COLO829 (cell line): Measurements from ENCODE around the gene CHID1.

Experiments used
- DNase-seq: peaks from one replicate; pipeline ENCODE4 v3.0.0; 2012; ENCODE audit warnings: low spot score

Gene CHID1

GRCh38 chr11:910589-911030, at the start of gene CHID1:
CHID1 (minus strand) TSS chr11:910810; CDS start chr11:904816, 5,994 bp downstream.
- DNase-seq: peak; percentile 90

DNA sequence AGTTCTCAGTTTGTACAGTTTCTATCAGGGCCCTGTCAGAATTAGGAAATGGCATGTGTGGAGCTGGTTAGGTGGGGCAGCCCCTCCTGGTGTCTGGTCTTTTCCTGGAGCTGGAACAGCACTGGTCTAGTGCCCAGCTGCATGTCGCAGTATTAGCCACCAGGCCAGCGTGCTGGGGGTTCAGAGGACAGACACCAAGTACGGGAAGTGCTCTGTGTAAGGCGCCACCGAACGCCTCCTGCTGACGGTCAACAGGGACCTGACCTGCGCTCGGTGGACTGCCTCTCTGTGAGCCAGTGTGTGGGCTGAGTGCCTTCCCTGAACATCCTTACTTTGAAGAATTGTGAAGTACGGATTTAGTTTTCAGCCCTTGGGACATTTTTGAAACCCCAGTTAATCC, 49.0 kb upstream of the CHID1 start:
- DNase-seq: no peak

DNA sequence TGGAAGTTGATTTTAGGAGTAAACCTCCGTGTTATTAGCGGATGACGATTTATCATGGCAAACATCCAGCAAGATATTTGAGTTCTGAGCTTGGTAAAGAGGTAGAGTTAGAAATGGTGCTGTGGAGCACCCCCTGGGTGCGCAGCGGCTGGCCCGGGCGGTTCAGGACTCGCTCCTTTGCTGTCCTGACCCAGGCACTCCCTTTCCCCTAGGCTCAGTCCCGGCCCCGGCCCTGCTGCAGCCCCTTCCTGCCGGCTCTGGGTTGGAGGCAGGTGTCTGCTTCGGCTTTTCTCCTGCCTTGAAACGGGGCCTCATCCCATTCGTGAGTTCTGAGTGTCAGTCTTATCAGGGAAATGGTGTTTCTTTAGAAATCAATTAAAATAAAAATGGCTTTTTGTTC, 48.4 kb upstream of the CHID1 start:
- no peak for DNase-seq

- DNase-seq: no peak
These were observed 47.5 kb upstream of the CHID1 start for GRCh38 chr11:958101-958500.

GRCh38 chr11:957212-957920, 46.8 kb upstream of the CHID1 start:
- DNase-seq: no peak

- DNase-seq: no peak
These were observed 44.8 kb upstream of the CHID1 start for GRCh38 chr11:955154-956063.

- no peak for DNase-seq
These were observed 44.0 kb upstream of the CHID1 start for GRCh38 chr11:954392-955153.

- no peak for DNase-seq
These were observed 42.9 kb upstream of the CHID1 start for GRCh38 chr11:953512-953911.

GRCh38 chr11:952406-953385, 42.1 kb upstream of the CHID1 start:
- DNase-seq: peak; percentile 54

- DNase-seq: no peak
These were observed 40.9 kb upstream of the CHID1 start for GRCh38 chr11:951507-951906.

DNA sequence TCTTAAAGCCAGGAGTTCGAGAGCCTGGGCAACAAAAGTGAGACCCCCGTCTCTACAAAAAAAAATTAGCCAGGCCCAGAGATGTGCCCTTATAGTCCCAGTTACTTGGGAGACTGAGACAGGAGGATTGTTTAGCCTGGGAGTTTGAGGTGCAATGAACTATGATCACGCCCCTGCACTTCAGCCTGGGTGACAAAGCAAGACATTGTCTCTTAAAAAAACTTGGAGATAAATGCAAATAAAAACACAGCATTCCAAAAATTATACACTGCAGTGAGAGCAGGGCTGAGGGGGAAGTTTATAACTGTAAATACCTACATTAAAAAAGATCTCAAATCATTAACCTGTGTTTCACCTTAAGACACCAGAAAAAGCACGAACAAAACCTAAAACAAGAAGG, 37.1 kb upstream of the CHID1 start:
- no peak for DNase-seq

DNA sequence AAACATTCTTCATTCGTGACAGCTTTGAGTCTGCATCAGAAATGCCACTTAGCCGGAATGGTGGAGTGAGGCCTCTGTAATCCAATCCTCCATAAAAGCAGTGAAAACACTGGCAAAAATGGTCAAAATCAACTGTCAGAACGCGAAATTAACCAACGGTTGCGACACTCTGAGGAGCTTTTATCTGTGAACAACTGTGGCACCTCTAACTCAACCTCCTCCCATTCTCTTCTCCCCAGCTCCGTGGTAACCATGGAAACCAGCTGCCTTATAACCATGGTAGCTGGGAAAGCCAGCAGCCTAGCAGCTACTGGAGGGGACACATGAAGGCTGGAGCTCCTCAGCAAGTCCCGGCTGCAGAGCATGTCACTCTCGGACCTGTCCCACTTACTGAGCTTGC, 35.4 kb upstream of the CHID1 start:
- DNase-seq: no peak

GRCh38 chr11:944711-945470, 34.3 kb upstream of the CHID1 start:
- no peak for DNase-seq

DNA sequence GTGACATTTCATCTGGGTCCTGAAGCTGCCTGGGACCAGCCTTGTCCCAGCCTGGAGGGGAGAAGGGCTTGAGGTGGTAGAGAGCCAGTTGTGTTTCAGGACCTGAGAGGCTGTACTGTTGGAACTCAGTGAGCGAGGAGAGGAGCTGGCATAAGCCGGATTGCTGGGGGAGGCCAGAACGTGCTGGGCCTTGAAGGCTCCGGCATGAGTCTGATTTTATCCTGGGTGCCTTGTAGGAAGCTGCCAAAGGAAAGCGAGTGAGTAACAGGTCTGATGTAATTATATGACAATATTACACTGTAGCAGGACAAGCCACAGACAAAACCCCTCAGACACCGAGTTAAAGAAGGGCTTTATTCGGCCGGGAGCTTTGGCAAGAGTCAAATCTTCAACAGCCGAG, 32.2 kb upstream of the CHID1 start:
- DNase-seq: no peak

- no peak for DNase-seq
These were observed 30.0 kb upstream of the CHID1 start for GRCh38 chr11:940496-941135.

GRCh38 chr11:937841-938261, 27.2 kb upstream of the CHID1 start:
- DNase-seq: no peak

- no peak for DNase-seq
These were observed 25.6 kb upstream of the CHID1 start for GRCh38 chr11:936199-936598.

GRCh38 chr11:934527-934926, 23.9 kb upstream of the CHID1 start:
- DNase-seq: no peak

DNA sequence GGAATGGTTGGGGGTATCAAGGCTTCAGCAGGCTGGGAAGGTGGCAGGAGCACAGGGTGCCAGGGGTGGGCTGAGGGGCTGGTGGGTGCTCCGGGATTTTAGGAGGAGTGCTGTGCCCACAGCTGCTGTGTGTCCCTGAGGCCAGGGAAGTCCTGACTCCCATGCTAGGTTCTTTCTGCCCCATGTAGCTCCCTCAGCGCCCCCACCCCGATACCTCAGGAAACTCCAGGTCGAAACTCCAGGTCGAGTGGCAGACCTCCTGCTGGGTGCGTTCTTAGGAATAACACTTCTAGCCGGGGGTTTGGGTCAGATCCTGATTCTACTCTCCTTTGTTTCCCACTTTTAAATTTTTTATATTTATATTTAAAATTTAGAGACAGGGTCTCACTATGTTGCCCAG, 23.3 kb upstream of the CHID1 start:
- no peak for DNase-seq
